K562 (cell line): ENCODE measurements around the gene TP53BP2. TPM values are rescaled to one million over a fixed set of nuclear protein-coding genes. Genes with fewer than 3 reads are reported as not detected.

Experiments
- ARID3B ChIP-seq: fragments of 250-450 bp; sonication (Bioruptor Pico); IDR thresholded peaks from 2 replicates; pipeline ENCODE4 v1.4.0; 2020; ENCODE audit warnings: borderline replicate concordance
- CCNT2 ChIP-seq: IDR thresholded peaks from 2 replicates; pipeline ENCODE4 v1.6.1; 2011; ENCODE audit warnings: borderline replicate concordance, low read depth, mild to moderate bottlenecking, moderate library complexity, mixed read lengths, low read length; ENCODE audit not compliant: insufficient read length; ENCODE audit errors: extremely low read depth
- HNRNPLL ChIP-seq: fragments of 200-400 bp; formaldehyde crosslinking; IDR thresholded peaks from 2 replicates; pipeline ENCODE4 v1.6.1; 2017; ENCODE audit warnings: low read length, low read depth, mild to moderate bottlenecking; ENCODE audit not compliant: poor library complexity, severe bottlenecking
- OTX1 ChIP-seq: fragments of 450-650 bp; formaldehyde crosslinking; IDR thresholded peaks from 2 replicates; pipeline ENCODE4 v1.4.0; 2022; ENCODE audit warnings: mild to moderate bottlenecking
- POLR2B ChIP-seq: fragments of 450-650 bp; IDR thresholded peaks from 2 replicates; pipeline ENCODE4 v1.6.1; 2018; ENCODE audit warnings: low read depth; ENCODE audit not compliant: partially characterized antibody
- POLR2G ChIP-seq: fragments of 200-400 bp; formaldehyde crosslinking; IDR thresholded peaks from 2 replicates; pipeline ENCODE4 v1.6.1; 2017; ENCODE audit warnings: low read depth, mild to moderate bottlenecking, antibody characterized with exemption, low read length, moderate library complexity
- YY1 ChIP-seq, 3 experiments: IDR thresholded peaks; 2 replicates each; pipeline ENCODE4 v1.6.1; 2011; ENCODE audit warnings: low read length in 2 of 3, mild to moderate bottlenecking in 2 of 3, moderate library complexity in 2 of 3, borderline replicate concordance in 1 of 3, control low read depth in 1 of 3, low read depth in 1 of 3; ENCODE audit not compliant: insufficient read depth in 3 of 3, insufficient replicate concordance in 2 of 3, control insufficient read depth in 1 of 3, insufficient read length in 1 of 3; ENCODE audit errors: extremely low read depth in 1 of 3
- ZHX1 ChIP-seq: fragments of 150-350 bp; conservative IDR thresholded peaks from 2 replicates; pipeline ENCODE4 v1.6.1; 2014; ENCODE audit warnings: low read length
- polyA plus RNA-seq, 8 experiments: library from polyadenylated mRNA; depleted of rRNA in 4 of 8; stranded (reverse) in 5 of 8; unstranded in 3 of 8; fragments of >200 nt; fragmentation: Nextera tagmentation in 2 of 8; fragmentation: Illumina TruSeq in 1 of 8; extraction: Ambion mirVana in 2 of 8; extraction: Trizol in 1 of 8; gene quantifications; 2 replicates each; pipeline versions ENCODE4 v1.2.1 to v1.2.3, GENCODE V29; 2011 to 2014; ENCODE audit warnings: inconsistent platforms in 1 of 8, missing spikeins in 1 of 8
- total RNA-seq, 7 experiments: library from RNA; depleted of rRNA in 6 of 7; stranded (reverse); fragments of >200 nt in 6 of 7; fragmentation: Illumina TruSeq in 2 of 7; extraction: Trizol in 2 of 7; gene quantifications; 2 replicates each; pipeline versions ENCODE4 v1.2.1 to v1.2.3, GENCODE V29; 2011 to 2021; ENCODE audit warnings: low replicate concordance in 1 of 7
- TF ChIP-seq, protein P1 (sequence below): fragments of 450-650 bp; formaldehyde crosslinking; IDR thresholded peaks from 2 replicates; pipeline ENCODE4 v1.4.0; 2020; ENCODE audit warnings: mild to moderate bottlenecking, moderate library complexity

Gene TP53BP2
- total and polyA plus RNA-seq, 9 of the 15 experiments (the other 6 are each of a cell fraction or from before 2014, with no cell fraction given) = 17.0 to 69.6 (median 40.1) TPM

- TF ChIP-seq YY1 (IDR thresholded peaks at IDR 0.05; ENCODE audit: borderline replicate concordance in 1 of 3, control insufficient read depth in 1 of 3, extremely low read depth in 1 of 3, insufficient read depth in 3 of 3, insufficient read length in 1 of 3, insufficient replicate concordance in 2 of 3, low read depth in 1 of 3, low read length in 2 of 3) = peak in 1 of 3 experiments; percentile 8
- 0 out of 2 replicates have a peak, but pooled peaks have one; percentile 12 for TF ChIP-seq OTX1
- peak; percentile 14 for TF ChIP-seq POLR2B
- no peak for TF ChIP-seq HNRNPLL
- TF ChIP-seq CCNT2 = no peak
- TF ChIP-seq, protein P1, sequence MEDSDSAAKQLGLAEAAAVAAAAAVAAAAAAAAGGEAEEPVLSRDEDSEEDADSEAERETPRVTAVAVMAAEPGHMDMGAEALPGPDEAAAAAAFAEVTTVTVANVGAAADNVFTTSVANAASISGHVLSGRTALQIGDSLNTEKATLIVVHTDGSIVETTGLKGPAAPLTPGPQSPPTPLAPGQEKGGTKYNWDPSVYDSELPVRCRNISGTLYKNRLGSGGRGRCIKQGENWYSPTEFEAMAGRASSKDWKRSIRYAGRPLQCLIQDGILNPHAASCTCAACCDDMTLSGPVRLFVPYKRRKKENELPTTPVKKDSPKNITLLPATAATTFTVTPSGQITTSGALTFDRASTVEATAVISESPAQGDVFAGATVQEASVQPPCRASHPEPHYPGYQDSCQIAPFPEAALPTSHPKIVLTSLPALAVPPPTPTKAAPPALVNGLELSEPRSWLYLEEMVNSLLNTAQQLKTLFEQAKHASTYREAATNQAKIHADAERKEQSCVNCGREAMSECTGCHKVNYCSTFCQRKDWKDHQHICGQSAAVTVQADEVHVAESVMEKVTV (CRISPR knock-in tag) = no peak
- TF ChIP-seq ZHX1 = no peak
- 0 out of 2 replicates have a peak, but pooled peaks have one; percentile 22 for TF ChIP-seq POLR2G
- TF ChIP-seq ARID3B (CRISPR knock-in tag) = no peak
These were observed 90.9 kb downstream of the TP53BP2 start (continued) for GRCh38 chr1:223754681-223755431.
